Measurements from ENCODE around the gene SRBD1. TPM values are rescaled to one million over a fixed set of nuclear protein-coding genes. Genes with fewer than 3 reads are reported as not detected.

SRBD1 gene
- total RNA-seq, 1 experiment from 2014 or later, result 19.8 TPM

- no peak overlapping the region for H3K9ac ChIP-seq (ENCODE audit: low read length)
- H3K9me2 ChIP-seq (replicated peaks; ENCODE audit: low read length), result no peaks in the 10 kb centered on the region
- BruUV-seq (replicated peaks), result no TSS peak
- DNase-seq (no peak), ATAC-seq (no peak)
- no peak overlapping the region for H3K4me2 ChIP-seq (ENCODE audit: low read length)
- no peaks in the 10 kb centered on the region for H4K20me1 ChIP-seq (ENCODE audit: low read length)
- ChIA-PET CTCF (no interaction called here), POLR2A (ENCODE audit: unreplicated experiment) (no interaction called here)
- no peak overlapping the region for H3K4me3 ChIP-seq (ENCODE audit: low read length)
- intact Hi-C loops (cut with micrococcal nuclease), result loop anchor here (1.0 kb wide), 1 partner anchor 27 kb away; no protein-coding TSS in a partner anchor
- H3K27me3 ChIP-seq (ENCODE audit: low read length), result no peaks in the 10 kb centered on the region
- H3K79me2 ChIP-seq (ENCODE audit: low read length), result no peaks in the 10 kb centered on the region
- H3K9me3 ChIP-seq (ENCODE audit: low read length), result no peaks in the 10 kb centered on the region
- no peaks in the 10 kb centered on the region for H3F3A ChIP-seq (ENCODE audit: low read length, unreplicated experiment)
- TF ChIP-seq EZH2 (IDR thresholded peaks at IDR 0.05; ENCODE audit: low read length, unreplicated experiment), result no peak
- no peak for TF ChIP-seq CTCF (conservative IDR thresholded peaks at IDR 0.05; ENCODE audit: low read depth, low read length)
- TF ChIP-seq EZH2phosphoT487 (IDR thresholded peaks at IDR 0.05; ENCODE audit: borderline replicate concordance, low read length), result no peak
- no peak overlapping the region for H3K27ac ChIP-seq (ENCODE audit: low read length)
- peaks cover 18% of the 10 kb centered on the region for H3K4me1 ChIP-seq (ENCODE audit: insufficient read depth, low read length)
- no peaks in the 10 kb centered on the region for H3K36me3 ChIP-seq (ENCODE audit: low read depth, low read length)
- H2AFZ ChIP-seq (ENCODE audit: low read length), result no peak overlapping the region
These were observed 142.8 kb downstream of the SRBD1 start for GRCh38 chr2:45468279-45468678.

DNA sequence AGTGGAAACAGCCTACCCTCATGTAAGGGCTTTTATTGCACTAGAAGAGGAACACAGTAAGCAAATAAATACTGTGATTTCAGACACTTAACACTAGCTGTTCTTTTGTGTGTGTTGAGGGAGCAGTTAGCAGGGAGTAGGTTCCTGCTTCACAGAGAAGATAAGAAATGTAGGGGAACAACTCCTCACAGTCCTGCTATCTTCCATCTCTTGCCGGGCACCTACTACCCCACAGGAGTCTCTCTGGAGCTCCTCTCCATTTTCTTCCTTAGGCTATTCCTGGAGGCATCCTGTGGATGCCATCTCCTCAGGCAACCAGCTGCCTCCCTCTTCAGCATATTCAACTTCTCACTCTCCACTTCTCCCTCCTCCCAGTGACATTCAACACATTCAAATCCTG, 145.0 kb downstream of the SRBD1 start:
- Histone ChIP-seq H3K9ac (ENCODE audit: low read length) (no peak overlapping the region), H3K27ac (ENCODE audit: low read length) (no peak overlapping the region), H3K79me2 (ENCODE audit: low read length) (no peaks in the 10 kb centered on the region), H4K20me1 (ENCODE audit: low read length) (no peaks in the 10 kb centered on the region), H3K9me3 (ENCODE audit: low read length) (no peaks in the 10 kb centered on the region), H3F3A (ENCODE audit: low read length, unreplicated experiment) (no peaks in the 10 kb centered on the region), H3K4me1 (ENCODE audit: insufficient read depth, low read length) (peaks cover 18% of the 10 kb centered on the region), H3K36me3 (ENCODE audit: low read depth, low read length) (no peaks in the 10 kb centered on the region), H3K9me2 (replicated peaks; ENCODE audit: low read length) (no peaks in the 10 kb centered on the region), H3K27me3 (ENCODE audit: low read length) (no peaks in the 10 kb centered on the region), H3K4me2 (ENCODE audit: low read length) (no peak overlapping the region), H3K4me3 (ENCODE audit: low read length) (no peak overlapping the region), H2AFZ (ENCODE audit: low read length) (no peak overlapping the region)
- BruUV-seq (replicated peaks), result no TSS peak
- POLR2A ChIA-PET (ENCODE audit: unreplicated experiment), result no interaction called here
- intact Hi-C loops (cut with micrococcal nuclease), result no loop called here
- TF ChIP-seq CTCF (conservative IDR thresholded peaks at IDR 0.05; ENCODE audit: low read depth, low read length) (no peak), EZH2phosphoT487 (IDR thresholded peaks at IDR 0.05; ENCODE audit: borderline replicate concordance, low read length) (no peak), EZH2 (IDR thresholded peaks at IDR 0.05; ENCODE audit: low read length, unreplicated experiment) (no peak)
- DNase-seq (no peak), ATAC-seq (no peak)
- CTCF ChIA-PET, result interaction anchor here (0.5 kb wide), 1 partner anchor 278 kb away, joined by 7 read pairs; no protein-coding TSS in a partner anchor

- H2AFZ ChIP-seq (ENCODE audit: low read length), result no peak overlapping the region
- no peaks in the 10 kb centered on the region for H3K9me2 ChIP-seq (replicated peaks; ENCODE audit: low read length)
- H4K20me1 ChIP-seq (ENCODE audit: low read length), result no peaks in the 10 kb centered on the region
- H3K36me3 ChIP-seq (ENCODE audit: low read depth, low read length), result no peaks in the 10 kb centered on the region
- H3K9ac ChIP-seq (ENCODE audit: low read length), result no peak overlapping the region
- no peak overlapping the region for H3K4me3 ChIP-seq (ENCODE audit: low read length)
- no peaks in the 10 kb centered on the region for H3K27me3 ChIP-seq (ENCODE audit: low read length)
- no peak overlapping the region for H3K27ac ChIP-seq (ENCODE audit: low read length)
- no TSS peak for BruUV-seq (replicated peaks)
- no peak for DNase-seq
- no peaks in the 10 kb centered on the region for H3K79me2 ChIP-seq (ENCODE audit: low read length)
- CTCF ChIA-PET, result no interaction called here
- POLR2A ChIA-PET (ENCODE audit: unreplicated experiment), result no interaction called here
- no peak for ATAC-seq
- H3K4me2 ChIP-seq (ENCODE audit: low read length), result no peak overlapping the region
- no peak for TF ChIP-seq EZH2 (IDR thresholded peaks at IDR 0.05; ENCODE audit: low read length, unreplicated experiment)
- TF ChIP-seq CTCF (conservative IDR thresholded peaks at IDR 0.05; ENCODE audit: low read depth, low read length), result no peak
- no peaks in the 10 kb centered on the region for H3K9me3 ChIP-seq (ENCODE audit: low read length)
- H3F3A ChIP-seq (ENCODE audit: low read length, unreplicated experiment), result no peaks in the 10 kb centered on the region
- intact Hi-C loops (cut with micrococcal nuclease), result no loop called here
- H3K4me1 ChIP-seq (ENCODE audit: insufficient read depth, low read length), result peaks cover 21% of the 10 kb centered on the region
These were observed 150.2 kb downstream of the SRBD1 start for GRCh38 chr2:45460825-45461224.

Data from PC-3 (cell line).